Measurements from ENCODE around the gene PZP. TPM values are rescaled to one million over a fixed set of nuclear protein-coding genes. Genes with fewer than 3 reads are reported as not detected.

Gene PZP
- total and polyA plus RNA-seq, 9 of the 15 experiments (the other 6 are each of a cell fraction or from before 2014, with no cell fraction given), result 0.01 TPM; not detected in 8

DNA sequence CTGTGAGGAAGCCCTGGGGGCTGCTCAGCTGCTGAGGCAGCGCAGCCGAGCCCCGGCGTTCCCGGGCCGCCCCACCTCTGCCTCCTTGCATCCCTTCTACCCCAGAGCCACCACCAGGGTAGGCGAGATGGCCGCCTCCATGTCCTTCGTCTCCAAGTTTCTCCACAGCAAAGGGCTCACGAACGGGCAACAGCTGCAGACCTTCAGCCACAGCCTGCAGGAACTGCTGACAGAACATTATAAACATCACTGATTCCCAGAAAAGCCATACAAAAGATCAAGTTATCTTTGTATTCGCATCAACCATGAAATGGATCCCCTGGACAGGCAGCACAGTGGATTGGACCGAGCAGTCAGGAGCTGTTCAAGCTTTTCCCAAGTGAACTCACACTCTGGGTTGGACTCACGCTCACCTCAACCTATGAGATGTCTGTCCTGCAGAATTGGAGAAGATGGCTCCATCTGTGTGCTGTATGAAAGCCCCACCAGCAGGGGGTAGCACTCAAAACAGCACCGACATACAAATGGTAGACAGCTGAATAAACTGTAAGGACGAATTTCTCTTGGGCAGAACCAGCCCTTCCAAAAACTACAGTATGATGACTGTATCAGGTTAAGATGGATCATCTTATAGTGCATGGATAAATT is 73.1 kb downstream of the PZP start (continued):
- no peak for TF ChIP-seq JUN (IDR thresholded peaks at IDR 0.05; ENCODE audit: borderline replicate concordance, low read depth, low read length)
- no peak for TF ChIP-seq JUN (CRISPR knock-in tag; IDR thresholded peaks at IDR 0.05; ENCODE audit: borderline replicate concordance)

GRCh38 chr12:9133216-9133916 is 74.8 kb downstream of the PZP start:
- no peak overlapping the region for H3K27ac ChIP-seq (ENCODE audit: extremely low read depth, low read depth, low read length)
- H2AFZ ChIP-seq (ENCODE audit: low read depth, low read length), result no peak overlapping the region
- no peak for FAIRE-seq
- no peak for DNase-seq (ENCODE audit: extremely low read depth in 1 of 4, low spot score in 3 of 4)
- H3K4me3 ChIP-seq, result no peak overlapping the region
- in situ Hi-C loops (cut with MboI), result no loop called here
- H3K36me3 ChIP-seq (ENCODE audit: control insufficient read depth, insufficient read depth, low read length), result no peaks in the 10 kb centered on the region
- no peak overlapping the region for H3K4me2 ChIP-seq (ENCODE audit: insufficient read depth, low read length)
- no peaks in the 10 kb centered on the region for H3K9me1 ChIP-seq (ENCODE audit: control insufficient read depth, insufficient read depth, low read length)
- TF ChIP-seq SMARCC2 (IDR thresholded peaks at IDR 0.05; ENCODE audit: low read depth) (no peak), ZNF174 (CRISPR knock-in tag; IDR thresholded peaks at IDR 0.05) (no peak), ZNF764 (CRISPR knock-in tag; IDR thresholded peaks at IDR 0.05; ENCODE audit: low read depth) (no peak)
- H3K9ac ChIP-seq (ENCODE audit: insufficient read depth in 1 of 2, low read depth in 2 of 2, low read length in 2 of 2), result no peak overlapping the region
- no peak for ATAC-seq
- BruUV-seq (replicated peaks), result no TSS peak
- no peaks in the 10 kb centered on the region for H4K20me1 ChIP-seq (replicated peaks; ENCODE audit: control insufficient read depth, insufficient read depth, low read length)
- intact Hi-C loops (cut with micrococcal nuclease), result no loop called here
- H3K79me2 ChIP-seq (ENCODE audit: control insufficient read depth, insufficient read depth, low read length), result no peaks in the 10 kb centered on the region
- POLR2A ChIA-PET, result no interaction called here
- CTCF ChIA-PET (ENCODE audit: low intra/inter-chr PET ratio), result no interaction called here
- H3K9me3 ChIP-seq (replicated peaks; ENCODE audit: control insufficient read depth, insufficient read depth, low read depth, low read length), result no peaks in the 10 kb centered on the region
- H3K4me1 ChIP-seq (replicated peaks in 1 of 2; ENCODE audit: control insufficient read depth in 2 of 2, insufficient read depth in 2 of 2, low read length in 2 of 2), result peaks cover 0 to 4% of the 10 kb centered on the region in 2 experiments; a peak in 1 of 5 replicates
- H3K27me3 ChIP-seq (ENCODE audit: control insufficient read depth in 2 of 2, insufficient read depth in 2 of 2, low read length in 2 of 2), result peaks cover 2 to 4% of the 10 kb centered on the region in 2 experiments; a peak in 3 of 5 replicates
- WGBS (ENCODE audit: insufficient coverage, low coverage, missing lambda C conversion rate), result 0% methylated on average over 1 of the region's 1 CpG
